ENCODE data around the gene NMNAT2.

- no peak for TF ChIP-seq CTCF (IDR thresholded peaks at IDR 0.05; ENCODE audit: low read depth, low read length)
- TF ChIP-seq EZH2phosphoT487 (IDR thresholded peaks at IDR 0.05; ENCODE audit: low read depth): no peak
Measured at GRCh38 chr1:183355181-183355580, 63.0 kb downstream of the NMNAT2 start.

Measured in OCI-LY3 (cell line).